Keratinocyte (primary cell): ENCODE results near the gene ADCYAP1R1. TPM values are rescaled to one million over a fixed set of nuclear protein-coding genes. Genes with fewer than 3 reads are reported as not detected.
A peak's percentile ranks its signal among the peaks of the same experiment; 100 is the strongest.

Source experiments
- DNase-seq: peaks from one replicate; pipeline ENCODE4 v3.0.0-alpha.2; 2011; ENCODE audit warnings: low read depth, missing footprints, low spot score
- FAIRE-seq: peaks from 2 replicates; lab custom pipeline; 2011; peaks lifted over from hg19 to GRCh38; lab: Jason Lieb, UNC
- H2AFZ ChIP-seq: 2 replicates; pipeline ENCODE4 v1.6.0; 2012; ENCODE audit warnings: low read length, control low read depth, inconsistent platforms; ENCODE audit not compliant: control insufficient read depth
- H3K27ac ChIP-seq: 2 replicates; pipeline ENCODE4 v1.5.1; 2011; ENCODE audit warnings: low read length; ENCODE audit not compliant: control insufficient read depth, insufficient read depth
- H3K27me3 ChIP-seq: 3 replicates; pipeline ENCODE4 v1.6.0; 2011; ENCODE audit warnings: low read length; ENCODE audit not compliant: control insufficient read depth, insufficient read depth; ENCODE audit errors: extremely low read depth
- H3K36me3 ChIP-seq, 2 experiments: 2 replicates in 1 of 2; 3 replicates in 1 of 2; pipeline ENCODE4 v1.5.1; 2011; ENCODE audit warnings: low read length in 2 of 2, mild to moderate bottlenecking in 1 of 2; ENCODE audit not compliant: control insufficient read depth in 2 of 2, insufficient read depth in 2 of 2; ENCODE audit errors: extremely low read depth in 1 of 2
- H3K4me1 ChIP-seq: 3 replicates; pipeline ENCODE4 v1.5.1; 2011; ENCODE audit warnings: low read length; ENCODE audit not compliant: control insufficient read depth, insufficient read depth; ENCODE audit errors: extremely low read depth
- H3K4me2 ChIP-seq: 3 replicates; pipeline ENCODE4 v1.6.0; 2011; ENCODE audit warnings: low read depth, low read length; ENCODE audit not compliant: control insufficient read depth, insufficient read depth; ENCODE audit errors: extremely low read depth
- H3K4me3 ChIP-seq, 3 experiments: fragments of 200-600 bp in 1 of 3; sonication (generic) in 1 of 3; 2 replicates in 2 of 3; 3 replicates in 1 of 3; pipeline ENCODE4 v1.5.1; 2011 to 2016; ENCODE audit warnings: low read length in 3 of 3, mild to moderate bottlenecking in 3 of 3, control low read depth in 2 of 3, inconsistent platforms in 1 of 3, low read depth in 1 of 3, mixed read lengths in 1 of 3, mixed run types in 1 of 3, moderate library complexity in 1 of 3; ENCODE audit not compliant: control insufficient read depth in 2 of 3, insufficient read depth in 2 of 3; ENCODE audit errors: extremely low read depth in 1 of 3
- H3K79me2 ChIP-seq: 2 replicates; pipeline ENCODE4 v1.6.0; 2012; ENCODE audit warnings: low read length; ENCODE audit not compliant: control insufficient read depth, insufficient read depth
- H3K9ac ChIP-seq: 3 replicates; pipeline ENCODE4 v1.6.0; 2011; ENCODE audit warnings: low read length; ENCODE audit not compliant: control insufficient read depth, insufficient read depth; ENCODE audit errors: extremely low read depth
- H3K9me1 ChIP-seq: 3 replicates; pipeline ENCODE4 v1.6.0; 2011; ENCODE audit warnings: low read length; ENCODE audit not compliant: control insufficient read depth, insufficient read depth; ENCODE audit errors: extremely low read depth
- H3K9me3 ChIP-seq: 2 replicates; pipeline ENCODE4 v1.5.1; 2012; ENCODE audit warnings: low read depth, low read length; ENCODE audit not compliant: control insufficient read depth
- H4K20me1 ChIP-seq: 3 replicates; pipeline ENCODE4 v1.6.0; 2011; ENCODE audit warnings: low read length; ENCODE audit not compliant: control insufficient read depth, insufficient read depth; ENCODE audit errors: extremely low read depth
- EZH2 ChIP-seq: IDR thresholded peaks from one replicate; pipeline ENCODE4 v1.6.1; 2012; ENCODE audit warnings: inconsistent platforms, mild to moderate bottlenecking, low read length, moderate library complexity
- dilution Hi-C: fragments of 300-500 bp; cut with MboI; formaldehyde crosslinking; loops from one replicate; pipeline ENCODE4 v1.7.0; 2020; ENCODE audit warnings: low sequenced_read_pairs; ENCODE audit not compliant: extremely low pct_ligation_motif_present
- polyA plus RNA-seq, 5 experiments: library from polyadenylated mRNA; depleted of rRNA in 3 of 5; stranded (reverse) in 3 of 5; stranded (forward) in 1 of 5; unstranded in 1 of 5; fragments of >200 nt; gene quantifications; 1 replicate in 1 of 5; 2 replicates in 3 of 5; 3 replicates in 1 of 5; pipeline versions ENCODE4 v1.2.1 to v1.2.3, GENCODE V29; 2011 to 2012; ENCODE audit warnings: missing spikeins in 2 of 5, low read depth in 1 of 5, low replicate concordance in 1 of 5
- TF ChIP-seq, protein P1 (sequence below), 3 experiments: IDR thresholded peaks in 1 of 3; conservative IDR thresholded peaks in 1 of 3; optimal IDR thresholded peaks in 1 of 3; 2 replicates in 2 of 3; 3 replicates in 1 of 3; pipeline versions ENCODE3 to v1.5.1; 2011; ENCODE audit warnings: low read length in 3 of 3, mild to moderate bottlenecking in 3 of 3, moderate library complexity in 2 of 3, control low read depth in 1 of 3, inconsistent platforms in 1 of 3; ENCODE audit not compliant: insufficient read depth in 2 of 3; ENCODE audit errors: extremely low read depth in 1 of 3

The ADCYAP1R1 gene
- polyA plus RNA-seq, 1 donor (not counting 4 experiments of a cell fraction or from before 2014, with no cell fraction given), result not detected

- DNase-seq (no peak), FAIRE-seq (no peak)
- Histone ChIP-seq H3K36me3 (no peaks in the 10 kb centered on the region), H2AFZ (no peak overlapping the region), H3K4me3 (no peak overlapping the region), H3K4me1 (no peaks in the 10 kb centered on the region), H4K20me1 (no peaks in the 10 kb centered on the region), H3K27me3 (no peaks in the 10 kb centered on the region), H3K4me2 (no peak overlapping the region), H3K9ac (no peak overlapping the region), H3K9me3 (no peaks in the 10 kb centered on the region), H3K79me2 (no peaks in the 10 kb centered on the region), H3K9me1 (no peaks in the 10 kb centered on the region), H3K27ac (no peak overlapping the region)
- TF ChIP-seq EZH2, result no peak
- TF ChIP-seq, protein P1, sequence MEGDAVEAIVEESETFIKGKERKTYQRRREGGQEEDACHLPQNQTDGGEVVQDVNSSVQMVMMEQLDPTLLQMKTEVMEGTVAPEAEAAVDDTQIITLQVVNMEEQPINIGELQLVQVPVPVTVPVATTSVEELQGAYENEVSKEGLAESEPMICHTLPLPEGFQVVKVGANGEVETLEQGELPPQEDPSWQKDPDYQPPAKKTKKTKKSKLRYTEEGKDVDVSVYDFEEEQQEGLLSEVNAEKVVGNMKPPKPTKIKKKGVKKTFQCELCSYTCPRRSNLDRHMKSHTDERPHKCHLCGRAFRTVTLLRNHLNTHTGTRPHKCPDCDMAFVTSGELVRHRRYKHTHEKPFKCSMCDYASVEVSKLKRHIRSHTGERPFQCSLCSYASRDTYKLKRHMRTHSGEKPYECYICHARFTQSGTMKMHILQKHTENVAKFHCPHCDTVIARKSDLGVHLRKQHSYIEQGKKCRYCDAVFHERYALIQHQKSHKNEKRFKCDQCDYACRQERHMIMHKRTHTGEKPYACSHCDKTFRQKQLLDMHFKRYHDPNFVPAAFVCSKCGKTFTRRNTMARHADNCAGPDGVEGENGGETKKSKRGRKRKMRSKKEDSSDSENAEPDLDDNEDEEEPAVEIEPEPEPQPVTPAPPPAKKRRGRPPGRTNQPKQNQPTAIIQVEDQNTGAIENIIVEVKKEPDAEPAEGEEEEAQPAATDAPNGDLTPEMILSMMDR (optimal IDR thresholded peaks at IDR 0.05 in 1 of 3, IDR thresholded peaks at IDR 0.05 in 1 of 3, conservative IDR thresholded peaks at IDR 0.05 in 1 of 3; ENCODE audit: extremely low read depth in 1 of 3, insufficient read depth in 2 of 3, low read length in 3 of 3), result no peak
- dilution Hi-C loops, result loop anchor here (25.0 kb wide), 2 partner anchors 126 to 301 kb away; no protein-coding TSS in a partner anchor
Measured at GRCh38 chr7:31113660-31114059, 61.6 kb downstream of the ADCYAP1R1 start.

DNA sequence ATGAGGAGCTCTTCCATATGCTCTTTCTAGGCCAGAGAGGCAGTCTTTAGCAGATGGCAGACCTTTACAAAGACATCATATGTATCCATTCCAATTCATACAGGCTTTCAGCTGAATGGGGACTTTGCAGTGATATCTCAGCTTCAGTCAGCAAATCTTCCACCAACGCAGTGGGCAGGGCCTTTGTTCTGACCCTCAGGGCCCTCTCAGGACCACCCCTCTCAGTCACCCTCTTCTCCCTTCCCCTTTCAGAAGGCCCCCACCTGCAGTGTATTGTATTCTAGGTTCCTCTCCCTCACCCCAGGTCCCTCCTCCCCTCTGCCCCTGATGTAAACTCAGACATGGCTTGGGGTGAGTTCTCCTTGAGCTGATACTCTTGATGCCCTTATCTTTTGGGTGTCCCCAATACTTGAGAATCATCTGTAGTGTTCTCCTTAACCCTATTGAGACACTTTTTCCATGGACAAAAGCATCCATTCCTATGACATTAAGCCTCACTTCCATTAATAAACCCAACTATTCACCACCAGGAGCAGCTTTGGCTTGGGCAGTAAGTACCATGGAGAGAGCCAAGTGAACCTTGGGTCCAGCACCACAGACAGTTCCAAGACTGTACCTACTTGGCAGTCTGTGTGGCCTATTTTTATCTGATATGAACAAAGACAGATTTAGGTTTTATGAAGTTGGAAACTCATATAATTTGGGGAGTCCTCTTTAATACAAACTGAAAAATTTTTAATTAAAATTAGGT lies 62.7 kb downstream of the ADCYAP1R1 start:
- Histone ChIP-seq H2AFZ (no peak overlapping the region), H4K20me1 (no peaks in the 10 kb centered on the region), H3K36me3 (no peaks in the 10 kb centered on the region), H3K27me3 (no peaks in the 10 kb centered on the region), H3K27ac (no peak overlapping the region), H3K4me2 (no peak overlapping the region), H3K79me2 (no peaks in the 10 kb centered on the region), H3K4me1 (no peaks in the 10 kb centered on the region), H3K9me1 (no peaks in the 10 kb centered on the region), H3K4me3 (no peak overlapping the region), H3K9me3 (no peaks in the 10 kb centered on the region), H3K9ac (no peak overlapping the region)
- FAIRE-seq, result peak; percentile 48
- dilution Hi-C loops, result loop anchor here (25.0 kb wide), 2 partner anchors 127 to 302 kb away; no protein-coding TSS in a partner anchor
- TF ChIP-seq, protein P1 (optimal IDR thresholded peaks at IDR 0.05 in 1 of 3, IDR thresholded peaks at IDR 0.05 in 1 of 3, conservative IDR thresholded peaks at IDR 0.05 in 1 of 3; ENCODE audit: extremely low read depth in 1 of 3, insufficient read depth in 2 of 3, low read length in 3 of 3), result no peak
- no peak for TF ChIP-seq EZH2
- peak; percentile 4 for DNase-seq
